IMR-90 (cell line): ENCODE data around the gene GABPB2. TPM values are rescaled to one million over a fixed set of nuclear protein-coding genes. Genes with fewer than 3 reads are reported as not detected.

ENCODE experiments used
- ATAC-seq: fragments of 200-7000 bp; cut with Tn5 transposase; 2 replicates; pipeline ENCODE4 v1.9.1; 2020; ENCODE audit warnings: low read depth, mild to moderate bottlenecking, moderate library complexity
- BruUV-seq: library from RNA; stranded (reverse); fragments of 400-500 nt; replicated peaks from 2 replicates; lab custom pipeline; 2021; lab: Mats Ljungman, UMichigan
- CTCF ChIA-PET: fragments of 300-600 bp; formaldehyde crosslinking; extraction: SDS; loops from one replicate; lab custom pipeline; 2021; ENCODE audit warnings: antibody characterized with exemption; lab: Yijun Ruan, JAX
- POLR2A ChIA-PET: fragments of 300-600 bp; sonication (Branson Sonifier 250); formaldehyde crosslinking; loops from one replicate; lab custom pipeline; 2022; ENCODE audit warnings: antibody characterized with exemption; ENCODE audit not compliant: unreplicated experiment; lab: Charles Lee
- DNase-seq: peaks from one replicate; pipeline ENCODE4 v3.0.0; 2013
- H2AFZ ChIP-seq: replicated peaks from 2 replicates; pipeline ENCODE3; 2013; ENCODE audit warnings: low read length, mild to moderate bottlenecking; ENCODE audit not compliant: poor library complexity
- H2AK5ac ChIP-seq: 2 replicates; pipeline ENCODE4 v1.6.1; 2013; ENCODE audit warnings: low read depth, low read length, inconsistent platforms
- H2AK9ac ChIP-seq: replicated peaks from 2 replicates; pipeline ENCODE3; 2013; ENCODE audit warnings: mild to moderate bottlenecking, low read depth, low read length, moderate library complexity; ENCODE audit not compliant: poor library complexity
- H2BK120ac ChIP-seq: 2 replicates; pipeline ENCODE4 v1.6.1; 2013; ENCODE audit warnings: low read depth, low read length, inconsistent platforms
- H2BK15ac ChIP-seq: 3 replicates; pipeline ENCODE4 v1.6.1; 2013; ENCODE audit warnings: low read depth, low read length, inconsistent platforms
- H2BK20ac ChIP-seq: 2 replicates; pipeline ENCODE4 v1.6.1; 2013; ENCODE audit warnings: low read depth, mild to moderate bottlenecking, inconsistent platforms, low read length, moderate library complexity
- H2BK5ac ChIP-seq: 2 replicates; pipeline ENCODE4 v1.6.1; 2013; ENCODE audit warnings: mild to moderate bottlenecking, low read depth, low read length, inconsistent platforms; ENCODE audit not compliant: poor library complexity, severe bottlenecking
- H3K14ac ChIP-seq: replicated peaks from 2 replicates; pipeline ENCODE4 v1.6.1; 2013; ENCODE audit warnings: low read depth, low read length, inconsistent platforms
- H3K18ac ChIP-seq: 2 replicates; pipeline ENCODE4 v1.6.1; 2013; ENCODE audit warnings: low read depth, low read length, control low read depth
- H3K23ac ChIP-seq: 2 replicates; pipeline ENCODE4 v1.6.1; 2013; ENCODE audit warnings: low read depth, low read length, inconsistent platforms
- H3K27ac ChIP-seq: 2 replicates; pipeline ENCODE4 v1.5.1; 2013; ENCODE audit warnings: mild to moderate bottlenecking, control low read depth, low read length; ENCODE audit not compliant: insufficient read depth
- H3K27me3 ChIP-seq: 2 replicates; pipeline ENCODE4 v1.6.1; 2013; ENCODE audit warnings: low read length; ENCODE audit not compliant: control insufficient read depth, insufficient read depth
- H3K36me3 ChIP-seq: 2 replicates; pipeline ENCODE4 v1.6.1; 2013; ENCODE audit warnings: low read length, mixed read lengths; ENCODE audit not compliant: control insufficient read depth, insufficient read depth
- H3K4ac ChIP-seq: 2 replicates; pipeline ENCODE4 v1.6.1; 2013; ENCODE audit warnings: low read depth, low read length, inconsistent platforms
- H3K4me1 ChIP-seq: 2 replicates; pipeline ENCODE4 v1.6.1; 2013; ENCODE audit warnings: low read length, mixed read lengths; ENCODE audit not compliant: control insufficient read depth, insufficient read depth
- H3K4me2 ChIP-seq: 2 replicates; pipeline ENCODE4 v1.6.1; 2013; ENCODE audit warnings: low read depth, mild to moderate bottlenecking, control low read depth, low read length, moderate library complexity
- H3K4me3 ChIP-seq: 2 replicates; pipeline ENCODE4 v1.5.1; 2013; ENCODE audit warnings: low read depth, mild to moderate bottlenecking, control low read depth, low read length, moderate library complexity; ENCODE audit not compliant: insufficient read depth
- H3K56ac ChIP-seq: 2 replicates; pipeline ENCODE4 v1.6.1; 2013; ENCODE audit warnings: low read length, inconsistent platforms; ENCODE audit not compliant: insufficient read depth; ENCODE audit errors: extremely low read depth
- H3K79me1 ChIP-seq, 2 experiments: 2 replicates each; pipeline ENCODE4 v1.6.1; 2013; ENCODE audit warnings: low read length in 2 of 2, inconsistent platforms in 1 of 2, low read depth in 1 of 2
- H3K9ac ChIP-seq: 2 replicates; pipeline ENCODE4 v1.6.1; 2013; ENCODE audit warnings: low read depth, low read length, control low read depth
- H3K9me1 ChIP-seq: 2 replicates; pipeline ENCODE4 v1.6.1; 2013; ENCODE audit warnings: low read length, inconsistent platforms; ENCODE audit not compliant: insufficient read depth
- H3K9me3 ChIP-seq: 2 replicates; pipeline ENCODE4 v1.6.1; 2013; ENCODE audit warnings: low read length; ENCODE audit not compliant: control insufficient read depth, insufficient read depth
- H4K20me1 ChIP-seq: 2 replicates; pipeline ENCODE4 v1.6.1; 2013; ENCODE audit warnings: low read length, inconsistent platforms; ENCODE audit not compliant: insufficient read depth
- H4K5ac ChIP-seq: 2 replicates; pipeline ENCODE4 v1.6.1; 2013; ENCODE audit warnings: mild to moderate bottlenecking, low read depth, low read length, control low read depth
- H4K8ac ChIP-seq, 2 experiments: 2 replicates each; pipeline ENCODE4 v1.6.1; 2013; ENCODE audit warnings: low read depth in 2 of 2, low read length in 2 of 2, control low read depth in 1 of 2, inconsistent platforms in 1 of 2
- H4K91ac ChIP-seq: 2 replicates; pipeline ENCODE4 v1.6.1; 2013; ENCODE audit warnings: low read depth, low read length, inconsistent platforms; ENCODE audit not compliant: insufficient read depth
- MAZ ChIP-seq: IDR thresholded peaks from 2 replicates; pipeline ENCODE4 v1.6.1; 2012; ENCODE audit warnings: low read depth, mild to moderate bottlenecking, low read length, improper control_type of control experiment, moderate library complexity, borderline replicate concordance
- NFE2L2 ChIP-seq: fragments of 150-350 bp; IDR thresholded peaks from 2 replicates; pipeline ENCODE4 v1.6.1; 2016; ENCODE audit warnings: low read depth, mild to moderate bottlenecking, low read length
- POLR2A ChIP-seq: IDR thresholded peaks from 2 replicates; pipeline ENCODE4 v1.6.1; 2012; ENCODE audit warnings: mild to moderate bottlenecking, low read depth, low read length
- SMC3 ChIP-seq: fragments of 150-350 bp; IDR thresholded peaks from 2 replicates; pipeline ENCODE4 v1.6.1; 2016; ENCODE audit warnings: low read depth, mild to moderate bottlenecking, antibody characterized with exemption, low read length, moderate library complexity
- WGBS, 2 experiments: methylation state at CpG; one replicate each; pipeline versions ENCODE4 v1.1.5 to v1.1.7; 2013; ENCODE audit warnings: missing lambda C conversion rate in 2 of 2; ENCODE audit not compliant: insufficient read length in 1 of 2; ENCODE audit errors: extremely low coverage in 2 of 2; 5-methylcytosine and 5-hydroxymethylcytosine counted together
- dilution Hi-C: fragments of 300-500 bp; cut with HindIII; formaldehyde crosslinking; loops from one replicate; pipeline ENCODE4 v1.14.3; 2018; ENCODE audit warnings: low sequenced_read_pairs; ENCODE audit not compliant: unreplicated experiment
- in situ Hi-C: fragments of 300-500 bp; cut with MboI; formaldehyde crosslinking; loops from 3 replicates; pipeline ENCODE4 v1.14.3; 2019; ENCODE audit warnings: low sequenced_read_pairs, inconsistent platforms, mixed read lengths
- intact Hi-C: fragments of 100-400 bp; cut with micrococcal nuclease; formaldehyde crosslinking; loops from 2 replicates; pipeline ENCODE4 v1.10.0; 2022
- polyA plus RNA-seq, 3 experiments: library from polyadenylated mRNA; depleted of rRNA; stranded (reverse); fragments of >200 nt; gene quantifications; 2 replicates each; pipeline ENCODE4 v1.2.3, GENCODE V29; 2012; ENCODE audit warnings: low replicate concordance in 1 of 3
- total RNA-seq: library from RNA; depleted of rRNA; stranded (reverse); fragments of >200 nt; gene quantifications from 2 replicates; pipeline ENCODE4 v1.2.3, GENCODE V29; 2012

GABPB2 gene
- total and polyA plus RNA-seq, 2 of the 4 experiments (the other 2 are of a cell fraction), result 7.5 to 12.9 TPM

- Histone ChIP-seq H3K79me1 (peaks cover 7 to 32% of the 10 kb centered on the region in 2 experiments), H3K56ac (no peak overlapping the region), H2AK9ac (no peak overlapping the region), H2AK5ac (no peak overlapping the region), H3K18ac (no peak overlapping the region), H3K36me3 (peaks cover 3% of the 10 kb centered on the region; the same call in 1 of the 2 replicates), H3K4ac (no peak overlapping the region), H3K14ac (no peak overlapping the region), H3K4me1 (no peaks in the 10 kb centered on the region), H3K27me3 (no peaks in the 10 kb centered on the region), H3K9me3 (no peaks in the 10 kb centered on the region), H4K5ac (no peak overlapping the region), H2AFZ (no peak overlapping the region), H3K27ac (no peak overlapping the region), H3K4me2 (no peak overlapping the region), H2BK15ac (no peak overlapping the region), H2BK120ac (no peak overlapping the region), H3K9me1 (no peaks in the 10 kb centered on the region), H3K23ac (no peak overlapping the region), H2BK5ac (no peak overlapping the region), H4K91ac (no peak overlapping the region), H3K4me3 (no peak overlapping the region), H4K8ac (peak overlapping the region in 1 of 2 experiments; percentile 59; a peak in 2 of 4 replicates), H3K9ac (no peak overlapping the region), H2BK20ac (no peak overlapping the region), H4K20me1 (no peaks in the 10 kb centered on the region)
- intact Hi-C loops, result loop anchor here (5.0 kb wide), 1 partner anchor 75 kb away; the partner anchor contains the start of gene SEMA6C
- in situ Hi-C loops, result no loop called here
- no peak for ATAC-seq
- WGBS, 2 experiments, result 96% methylated on average over 6 of the region's 13 CpGs; no CpG with 5 or more reads in 1 of the 2 experiments
- no TSS peak for BruUV-seq
- no peak for DNase-seq
- CTCF ChIA-PET, result interaction anchor here (0.5 kb wide), 1 partner anchor 471 kb away, joined by 8 read pairs; no protein-coding TSS in a partner anchor
- dilution Hi-C loops, result no loop called here
- TF ChIP-seq POLR2A (no peak), SMC3 (no peak), MAZ (no peak), NFE2L2 (no peak)
- POLR2A ChIA-PET, result no interaction called here
These were observed 1.7 kb downstream of the GABPB2 start for GRCh38 chr1:151072224-151072623.
